ENCODE measurements around the gene DFFB. TPM values are rescaled to one million over a fixed set of nuclear protein-coding genes. Genes with fewer than 3 reads are reported as not detected.

DFFB gene
- polyA plus RNA-seq, 1 donor from 2014 or later = 20.2 TPM

DNA sequence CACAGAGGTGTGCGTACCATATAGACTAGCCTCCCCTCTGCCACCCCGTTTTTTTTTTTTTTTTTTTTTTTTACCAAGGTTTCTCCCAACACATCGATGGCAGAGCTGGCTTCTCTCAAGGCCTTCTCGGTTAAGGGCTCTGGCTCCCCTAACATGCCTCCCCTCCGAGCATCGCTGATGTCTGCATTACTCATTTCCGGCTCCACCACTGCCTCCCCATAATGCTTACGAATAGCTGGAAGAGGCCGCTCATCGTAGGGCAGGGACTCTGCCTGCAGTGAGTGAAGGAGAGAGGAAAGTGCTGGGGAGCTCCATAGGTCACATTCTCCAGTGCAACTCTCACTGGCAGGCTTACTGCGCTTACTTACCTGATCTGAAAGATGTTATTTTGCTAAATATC is 20.9 kb upstream of the DFFB start:
- no peaks in the 10 kb centered on the region for H3K9me3 ChIP-seq (ENCODE audit: low read length)
- H2AFZ ChIP-seq (ENCODE audit: low read depth, low read length) = no peak overlapping the region
- H3K9me2 ChIP-seq (ENCODE audit: insufficient read depth, low read length) = no peaks in the 10 kb centered on the region
- H3K27me3 ChIP-seq (ENCODE audit: insufficient read depth, low read depth, low read length) = no peaks in the 10 kb centered on the region
- no peak overlapping the region for H3K9ac ChIP-seq (ENCODE audit: low read length)
- no peak overlapping the region for H3K27ac ChIP-seq (ENCODE audit: low read length)
- no peak overlapping the region for H3K4me3 ChIP-seq (ENCODE audit: low read length)
- peaks cover 17% of the 10 kb centered on the region for H3K36me3 ChIP-seq (ENCODE audit: insufficient read depth, low read length)
- TF ChIP-seq SMC3 (conservative IDR thresholded peaks at IDR 0.05; ENCODE audit: poor library complexity) (no peak), MXI1 (conservative IDR thresholded peaks at IDR 0.05; ENCODE audit: poor library complexity, severe bottlenecking) (no peak), EP300 (conservative IDR thresholded peaks at IDR 0.05; ENCODE audit: poor library complexity, severe bottlenecking) (no peak), RAD21 (conservative IDR thresholded peaks at IDR 0.05) (no peak), EZH2 (IDR thresholded peaks at IDR 0.05; ENCODE audit: borderline replicate concordance, insufficient read depth, low read length, poor library complexity, severe bottlenecking) (no peak), TAF1 (IDR thresholded peaks at IDR 0.05; ENCODE audit: low read depth) (no peak)
- TF ChIP-seq, protein P1, sequence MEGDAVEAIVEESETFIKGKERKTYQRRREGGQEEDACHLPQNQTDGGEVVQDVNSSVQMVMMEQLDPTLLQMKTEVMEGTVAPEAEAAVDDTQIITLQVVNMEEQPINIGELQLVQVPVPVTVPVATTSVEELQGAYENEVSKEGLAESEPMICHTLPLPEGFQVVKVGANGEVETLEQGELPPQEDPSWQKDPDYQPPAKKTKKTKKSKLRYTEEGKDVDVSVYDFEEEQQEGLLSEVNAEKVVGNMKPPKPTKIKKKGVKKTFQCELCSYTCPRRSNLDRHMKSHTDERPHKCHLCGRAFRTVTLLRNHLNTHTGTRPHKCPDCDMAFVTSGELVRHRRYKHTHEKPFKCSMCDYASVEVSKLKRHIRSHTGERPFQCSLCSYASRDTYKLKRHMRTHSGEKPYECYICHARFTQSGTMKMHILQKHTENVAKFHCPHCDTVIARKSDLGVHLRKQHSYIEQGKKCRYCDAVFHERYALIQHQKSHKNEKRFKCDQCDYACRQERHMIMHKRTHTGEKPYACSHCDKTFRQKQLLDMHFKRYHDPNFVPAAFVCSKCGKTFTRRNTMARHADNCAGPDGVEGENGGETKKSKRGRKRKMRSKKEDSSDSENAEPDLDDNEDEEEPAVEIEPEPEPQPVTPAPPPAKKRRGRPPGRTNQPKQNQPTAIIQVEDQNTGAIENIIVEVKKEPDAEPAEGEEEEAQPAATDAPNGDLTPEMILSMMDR (IDR thresholded peaks at IDR 0.05; ENCODE audit: poor library complexity, severe bottlenecking) = no peak
- TF ChIP-seq, protein P2, sequence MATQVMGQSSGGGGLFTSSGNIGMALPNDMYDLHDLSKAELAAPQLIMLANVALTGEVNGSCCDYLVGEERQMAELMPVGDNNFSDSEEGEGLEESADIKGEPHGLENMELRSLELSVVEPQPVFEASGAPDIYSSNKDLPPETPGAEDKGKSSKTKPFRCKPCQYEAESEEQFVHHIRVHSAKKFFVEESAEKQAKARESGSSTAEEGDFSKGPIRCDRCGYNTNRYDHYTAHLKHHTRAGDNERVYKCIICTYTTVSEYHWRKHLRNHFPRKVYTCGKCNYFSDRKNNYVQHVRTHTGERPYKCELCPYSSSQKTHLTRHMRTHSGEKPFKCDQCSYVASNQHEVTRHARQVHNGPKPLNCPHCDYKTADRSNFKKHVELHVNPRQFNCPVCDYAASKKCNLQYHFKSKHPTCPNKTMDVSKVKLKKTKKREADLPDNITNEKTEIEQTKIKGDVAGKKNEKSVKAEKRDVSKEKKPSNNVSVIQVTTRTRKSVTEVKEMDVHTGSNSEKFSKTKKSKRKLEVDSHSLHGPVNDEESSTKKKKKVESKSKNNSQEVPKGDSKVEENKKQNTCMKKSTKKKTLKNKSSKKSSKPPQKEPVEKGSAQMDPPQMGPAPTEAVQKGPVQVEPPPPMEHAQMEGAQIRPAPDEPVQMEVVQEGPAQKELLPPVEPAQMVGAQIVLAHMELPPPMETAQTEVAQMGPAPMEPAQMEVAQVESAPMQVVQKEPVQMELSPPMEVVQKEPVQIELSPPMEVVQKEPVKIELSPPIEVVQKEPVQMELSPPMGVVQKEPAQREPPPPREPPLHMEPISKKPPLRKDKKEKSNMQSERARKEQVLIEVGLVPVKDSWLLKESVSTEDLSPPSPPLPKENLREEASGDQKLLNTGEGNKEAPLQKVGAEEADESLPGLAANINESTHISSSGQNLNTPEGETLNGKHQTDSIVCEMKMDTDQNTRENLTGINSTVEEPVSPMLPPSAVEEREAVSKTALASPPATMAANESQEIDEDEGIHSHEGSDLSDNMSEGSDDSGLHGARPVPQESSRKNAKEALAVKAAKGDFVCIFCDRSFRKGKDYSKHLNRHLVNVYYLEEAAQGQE (IDR thresholded peaks at IDR 0.05; ENCODE audit: borderline replicate concordance) = no peak
- H3K79me2 ChIP-seq (replicated peaks; ENCODE audit: insufficient read depth, low read length) = no peaks in the 10 kb centered on the region
- H3K4me2 ChIP-seq (ENCODE audit: low read length) = no peak overlapping the region
- no peaks in the 10 kb centered on the region for H4K20me1 ChIP-seq (ENCODE audit: insufficient read depth)
- H3F3A ChIP-seq (ENCODE audit: insufficient read depth, low read length, poor library complexity, severe bottlenecking) = no peaks in the 10 kb centered on the region

DNA sequence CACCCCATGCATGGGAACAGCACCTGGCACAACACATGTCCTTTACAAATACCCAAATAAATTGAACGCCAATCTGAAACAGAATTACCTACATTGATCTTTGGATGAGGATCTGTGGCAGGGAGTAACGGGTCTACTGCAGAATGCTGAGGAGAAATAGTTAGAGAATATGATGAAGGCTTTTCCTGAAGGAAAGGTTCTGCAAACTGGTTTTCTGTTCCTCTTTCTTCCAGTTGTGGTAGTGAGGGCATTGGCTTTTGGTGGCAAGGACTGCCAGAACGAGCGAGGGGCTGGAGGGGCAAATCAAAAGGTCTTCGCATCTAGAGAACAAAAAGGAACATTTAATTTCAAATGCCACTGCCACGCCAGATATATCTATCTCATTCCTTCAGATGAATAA is 20.1 kb upstream of the DFFB start:
- H4K20me1 ChIP-seq (ENCODE audit: insufficient read depth) = no peaks in the 10 kb centered on the region
- no peak overlapping the region for H3K9ac ChIP-seq (ENCODE audit: low read length)
- H3K27me3 ChIP-seq (ENCODE audit: insufficient read depth, low read depth, low read length) = no peaks in the 10 kb centered on the region
- no peaks in the 10 kb centered on the region for H3F3A ChIP-seq (ENCODE audit: insufficient read depth, low read length, poor library complexity, severe bottlenecking)
- H3K27ac ChIP-seq (ENCODE audit: low read length) = no peak overlapping the region
- H2AFZ ChIP-seq (ENCODE audit: low read depth, low read length) = no peak overlapping the region
- H3K4me2 ChIP-seq (ENCODE audit: low read length) = no peak overlapping the region
- TF ChIP-seq, protein P2 (IDR thresholded peaks at IDR 0.05; ENCODE audit: borderline replicate concordance) = no peak
- no peak for TF ChIP-seq POLR2AphosphoS5 (IDR thresholded peaks at IDR 0.05)
- TF ChIP-seq SMC3 (conservative IDR thresholded peaks at IDR 0.05; ENCODE audit: poor library complexity) = no peak
- no peaks in the 10 kb centered on the region for H3K9me3 ChIP-seq (ENCODE audit: low read length)
- H3K4me3 ChIP-seq (ENCODE audit: low read length) = no peak overlapping the region
- H3K36me3 ChIP-seq (ENCODE audit: insufficient read depth, low read length) = peaks cover 17% of the 10 kb centered on the region
- H3K9me2 ChIP-seq (ENCODE audit: insufficient read depth, low read length) = no peaks in the 10 kb centered on the region
- no peaks in the 10 kb centered on the region for H3K79me2 ChIP-seq (replicated peaks; ENCODE audit: insufficient read depth, low read length)

Measured in neural cell (in vitro differentiated cells).